Measurements from ENCODE around the gene SNAI3.
A peak's percentile ranks its signal among the peaks of the same experiment; 100 is the strongest.

Gene SNAI3

DNA sequence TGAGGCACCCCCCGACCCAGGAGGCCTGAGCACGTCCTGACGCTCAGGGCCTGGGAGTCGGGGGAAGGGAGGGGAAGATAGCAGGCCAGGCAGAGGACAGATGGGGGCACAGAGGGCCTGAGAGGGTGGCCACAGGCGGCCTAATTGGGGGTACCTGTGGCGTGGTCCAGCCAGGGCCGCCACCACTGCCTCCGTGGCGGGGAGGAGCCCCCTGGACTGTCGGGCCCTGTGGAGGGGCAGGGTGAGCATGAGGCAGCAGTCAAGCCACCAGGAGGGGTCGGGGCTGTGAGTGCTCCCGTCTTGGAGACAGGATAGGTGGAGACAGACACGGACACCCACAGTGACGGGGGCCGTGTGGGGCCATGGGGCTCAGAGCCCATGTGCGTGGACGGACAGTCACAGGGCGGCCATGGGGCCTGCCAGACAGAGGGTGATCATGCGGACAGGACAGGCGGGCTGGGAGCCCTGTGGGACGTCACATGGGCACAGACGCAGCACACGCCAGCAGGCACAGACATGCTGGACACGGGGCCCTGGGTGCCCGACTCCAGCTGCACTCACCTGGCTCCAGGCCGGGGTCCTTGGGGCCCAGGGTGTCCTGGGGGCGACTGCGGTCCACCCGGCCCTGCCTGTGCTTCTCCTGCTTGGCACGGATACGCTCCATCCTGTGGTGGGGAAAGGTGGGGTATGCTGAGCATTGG lies 38.7 kb upstream of the SNAI3 start:
- DNase-seq (no peak), ATAC-seq (peak; percentile 22)
- Mint-ChIP-seq H3K27ac (no peak overlapping the region), H3K27me3 (no peaks in the 10 kb centered on the region), H3K4me3 (no peak overlapping the region), H3K4me1 (no peaks in the 10 kb centered on the region), H3K9me3 (no peaks in the 10 kb centered on the region)

DNA sequence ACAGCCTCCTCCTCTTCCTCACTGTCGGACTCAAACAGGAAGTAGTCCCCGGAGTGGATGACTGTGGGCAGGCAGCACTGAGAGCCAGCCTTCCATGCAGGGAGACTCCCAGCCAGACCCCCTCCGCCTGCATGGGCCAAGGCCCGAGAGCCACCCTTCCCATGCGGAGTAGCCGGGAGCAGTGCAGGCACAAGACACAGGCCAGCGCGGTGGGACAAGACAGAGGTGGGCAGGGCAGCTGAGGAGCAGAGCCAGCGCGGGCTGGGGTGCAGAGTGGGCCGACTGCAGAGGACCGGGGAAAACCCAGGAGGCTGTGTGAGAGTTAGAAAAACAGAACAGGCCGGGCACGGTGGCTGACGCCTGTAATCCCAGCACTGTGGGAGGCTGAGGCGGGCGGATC lies 37.6 kb upstream of the SNAI3 start:
- DNase-seq (no peak), ATAC-seq (no peak)
- Mint-ChIP-seq H3K4me1 (no peaks in the 10 kb centered on the region), H3K9me3 (no peaks in the 10 kb centered on the region), H3K27ac (peak overlapping the region in 1 of 2 donors; percentile 46), H3K4me3 (no peak overlapping the region), H3K27me3 (no peaks in the 10 kb centered on the region)

DNA sequence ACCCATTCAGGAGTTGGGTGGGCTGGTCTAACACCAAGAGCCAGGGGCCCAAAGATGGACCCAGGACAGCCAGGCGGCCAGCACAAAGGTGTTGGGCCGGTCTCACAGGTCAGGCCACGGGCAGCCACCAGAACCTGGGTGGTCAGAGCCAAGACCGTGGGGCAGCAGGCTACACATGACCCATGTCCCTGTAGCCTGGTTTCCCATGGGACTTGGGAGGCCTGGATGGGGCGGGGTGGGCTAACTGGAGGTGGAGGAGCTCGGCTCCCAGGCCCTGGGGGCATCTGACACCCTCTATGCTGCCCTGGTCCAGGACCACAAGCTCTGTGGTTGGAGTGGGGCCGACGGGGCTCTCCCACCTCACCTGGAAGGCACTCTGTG lies 37.2 kb upstream of the SNAI3 start:
- no peak overlapping the region for H3K4me3 Mint-ChIP-seq
- H3K27ac Mint-ChIP-seq = no peak overlapping the region
- no peaks in the 10 kb centered on the region for H3K4me1 Mint-ChIP-seq
- no peaks in the 10 kb centered on the region for H3K27me3 Mint-ChIP-seq
- DNase-seq (no peak), ATAC-seq (no peak)
- H3K9me3 Mint-ChIP-seq = no peaks in the 10 kb centered on the region

DNA sequence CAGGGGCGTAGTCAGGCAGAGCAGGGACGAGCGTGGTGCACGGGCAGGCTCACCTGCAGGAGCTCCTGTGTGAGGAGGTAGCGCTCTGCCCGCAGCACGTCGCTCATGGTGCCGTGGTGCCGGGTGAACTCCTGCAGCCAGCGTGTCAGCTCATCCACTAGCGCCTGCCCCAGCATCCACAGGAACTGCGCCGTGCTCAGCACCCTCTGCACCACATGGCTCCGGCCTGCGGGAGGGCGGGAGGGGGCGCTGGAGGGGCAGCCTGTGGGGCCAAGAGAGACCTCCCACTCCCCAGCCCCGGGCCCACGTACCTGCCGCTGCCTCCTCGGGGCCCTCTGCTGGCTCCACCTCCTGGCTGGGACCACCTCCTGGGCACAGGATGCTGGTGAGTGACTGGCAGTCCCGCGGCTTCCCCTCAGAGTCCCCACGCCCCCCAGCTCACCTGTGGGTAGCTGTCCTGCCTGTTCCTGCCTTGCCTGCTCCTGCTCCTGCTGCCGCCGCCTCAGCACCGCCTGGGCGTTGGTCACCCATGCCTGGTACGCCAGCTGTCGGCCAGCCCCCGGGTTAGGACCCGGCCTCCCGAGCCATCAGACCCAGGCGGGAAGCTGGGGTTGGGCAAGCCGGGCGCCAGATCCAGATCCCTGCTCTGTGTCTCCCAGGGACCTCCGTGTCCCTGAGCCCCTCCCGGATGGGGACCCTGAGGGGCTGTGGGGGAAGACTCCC lies 36.6 kb upstream of the SNAI3 start:
- Mint-ChIP-seq H3K27ac (no peak overlapping the region), H3K4me1 (no peaks in the 10 kb centered on the region), H3K27me3 (no peaks in the 10 kb centered on the region), H3K4me3 (no peak overlapping the region), H3K9me3 (no peaks in the 10 kb centered on the region)
- ATAC-seq (no peak), DNase-seq (no peak)

DNA sequence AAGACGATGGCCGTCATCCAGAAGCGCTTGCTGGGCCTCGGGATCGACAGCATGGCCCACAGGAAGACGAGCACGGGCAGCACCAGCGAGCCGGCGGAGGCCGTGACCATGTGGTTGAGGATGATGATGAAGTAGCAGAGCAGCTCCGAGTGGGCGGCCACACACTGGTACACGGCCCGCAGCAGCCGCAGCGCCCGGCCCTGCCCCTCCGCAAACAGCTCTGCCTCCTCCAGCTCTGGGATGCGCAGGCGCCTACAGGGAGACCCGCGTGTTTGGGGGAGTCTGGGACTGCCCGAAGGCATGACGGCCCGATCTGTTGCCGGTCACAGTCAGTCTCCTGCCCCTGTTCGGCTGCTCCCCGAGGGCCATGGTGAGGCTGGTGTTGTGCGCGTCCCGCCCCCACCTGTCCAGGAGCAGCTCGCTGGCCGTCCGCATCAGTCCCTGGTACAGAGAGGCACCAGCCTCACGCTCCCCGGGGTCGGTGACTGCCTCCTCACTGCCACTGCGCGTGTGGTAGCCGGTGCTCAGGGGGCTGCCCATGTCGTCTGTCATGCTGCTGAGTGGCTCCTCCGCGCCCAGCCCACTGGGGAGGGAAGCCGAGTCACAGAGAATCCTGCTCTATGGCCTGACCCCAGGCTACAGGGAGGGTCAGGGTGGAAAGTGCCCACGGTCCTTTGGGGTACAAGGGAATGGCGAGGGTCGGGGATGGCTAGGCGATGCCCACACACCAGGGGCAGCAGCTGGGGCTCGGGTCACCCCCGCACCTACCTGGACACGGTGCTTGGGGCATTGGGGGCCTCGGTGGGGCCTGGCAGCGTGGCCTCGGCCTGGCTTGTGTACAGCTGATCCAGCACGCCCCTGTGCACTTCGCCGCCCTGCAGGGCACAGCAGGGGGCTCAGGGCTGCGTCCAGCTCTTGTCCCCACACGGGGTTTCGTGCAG lies 35.8 kb upstream of the SNAI3 start:
- H3K4me1 Mint-ChIP-seq = no peaks in the 10 kb centered on the region
- no peak for DNase-seq
- H3K4me3 Mint-ChIP-seq = no peak overlapping the region
- no peaks in the 10 kb centered on the region for H3K27me3 Mint-ChIP-seq
- no peak for ATAC-seq
- H3K27ac Mint-ChIP-seq = no peak overlapping the region
- H3K9me3 Mint-ChIP-seq = no peaks in the 10 kb centered on the region

DNA sequence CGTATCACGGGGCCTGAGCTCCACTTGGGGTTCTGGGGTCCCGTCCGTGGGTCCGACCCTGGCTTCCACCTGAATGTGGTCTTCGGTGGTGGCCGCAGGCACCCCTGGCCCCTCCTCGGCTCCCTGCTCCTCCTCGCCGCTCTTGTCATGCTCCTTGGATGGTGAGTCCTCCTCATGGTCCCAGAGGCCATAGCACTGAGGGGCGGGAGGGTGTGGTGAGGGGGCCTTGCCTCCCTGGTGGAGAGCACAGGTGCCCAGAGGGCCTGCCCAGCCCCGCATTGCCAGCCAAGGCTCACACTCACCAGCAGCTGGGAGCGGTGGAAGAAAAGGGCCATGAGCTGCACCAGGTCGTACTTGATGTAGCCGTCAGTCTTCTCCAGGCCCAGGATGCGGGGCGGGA lies 34.9 kb upstream of the SNAI3 start:
- DNase-seq (no peak), ATAC-seq (no peak)
- Mint-ChIP-seq H3K4me3 (no peak overlapping the region), H3K27ac (no peak overlapping the region), H3K9me3 (no peaks in the 10 kb centered on the region), H3K4me1 (no peaks in the 10 kb centered on the region), H3K27me3 (no peaks in the 10 kb centered on the region)

DNA sequence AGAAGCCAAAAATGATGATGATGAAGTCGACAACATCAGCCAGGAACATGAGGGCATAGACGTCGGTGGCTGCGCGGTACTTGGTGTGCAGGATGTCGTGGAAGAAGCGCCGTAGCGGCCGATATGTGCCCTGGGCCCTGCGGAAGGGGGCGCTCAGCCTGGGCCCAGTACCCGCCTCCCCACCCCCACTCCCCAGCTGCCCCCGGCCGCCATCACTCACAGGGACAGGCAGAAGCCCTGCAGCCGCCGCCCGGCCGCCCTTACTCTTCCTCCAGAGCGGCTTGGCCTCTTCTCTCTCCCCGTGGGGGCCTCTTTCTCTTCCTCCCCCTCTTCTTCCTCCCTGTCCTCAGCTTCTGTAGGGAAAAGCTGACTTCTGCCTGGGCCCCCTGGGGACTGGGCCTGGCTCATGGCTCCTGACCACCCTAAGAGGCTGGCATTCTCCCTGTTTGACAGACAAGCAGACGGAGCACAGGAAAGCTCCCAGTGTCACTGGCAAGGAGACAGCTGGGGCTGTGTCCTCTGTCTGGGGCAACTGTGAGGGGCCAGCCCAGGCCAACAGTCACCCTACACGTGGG lies 34.2 kb upstream of the SNAI3 start:
- ATAC-seq (no peak), DNase-seq (no peak)
- Mint-ChIP-seq H3K9me3 (no peaks in the 10 kb centered on the region), H3K27me3 (no peaks in the 10 kb centered on the region), H3K4me3 (no peak overlapping the region), H3K27ac (peak overlapping the region in 1 of 2 donors; percentile 10), H3K4me1 (no peaks in the 10 kb centered on the region)

DNA sequence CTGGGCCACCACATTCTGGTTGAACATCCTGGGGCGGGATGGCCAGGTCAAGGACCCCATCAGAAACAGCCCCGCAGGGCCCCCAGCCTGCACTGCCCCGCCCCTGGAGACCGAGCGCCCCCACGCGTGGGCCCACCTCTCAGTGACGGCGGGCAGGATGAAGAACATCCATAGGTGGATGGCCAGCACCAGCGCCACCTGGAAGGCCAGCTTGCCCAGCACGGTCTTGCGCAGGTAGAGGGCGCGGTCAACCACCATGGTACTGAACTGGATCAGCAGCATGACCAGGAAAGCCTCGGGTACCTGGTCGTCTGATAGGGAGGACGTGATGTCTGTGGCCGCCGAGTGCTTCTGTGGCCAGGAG lies 33.6 kb upstream of the SNAI3 start:
- H3K27me3 Mint-ChIP-seq = no peaks in the 10 kb centered on the region
- no peak for DNase-seq
- ATAC-seq = no peak
- no peaks in the 10 kb centered on the region for H3K4me1 Mint-ChIP-seq
- H3K27ac Mint-ChIP-seq = no peak overlapping the region
- no peaks in the 10 kb centered on the region for H3K9me3 Mint-ChIP-seq
- H3K4me3 Mint-ChIP-seq = no peak overlapping the region

DNA sequence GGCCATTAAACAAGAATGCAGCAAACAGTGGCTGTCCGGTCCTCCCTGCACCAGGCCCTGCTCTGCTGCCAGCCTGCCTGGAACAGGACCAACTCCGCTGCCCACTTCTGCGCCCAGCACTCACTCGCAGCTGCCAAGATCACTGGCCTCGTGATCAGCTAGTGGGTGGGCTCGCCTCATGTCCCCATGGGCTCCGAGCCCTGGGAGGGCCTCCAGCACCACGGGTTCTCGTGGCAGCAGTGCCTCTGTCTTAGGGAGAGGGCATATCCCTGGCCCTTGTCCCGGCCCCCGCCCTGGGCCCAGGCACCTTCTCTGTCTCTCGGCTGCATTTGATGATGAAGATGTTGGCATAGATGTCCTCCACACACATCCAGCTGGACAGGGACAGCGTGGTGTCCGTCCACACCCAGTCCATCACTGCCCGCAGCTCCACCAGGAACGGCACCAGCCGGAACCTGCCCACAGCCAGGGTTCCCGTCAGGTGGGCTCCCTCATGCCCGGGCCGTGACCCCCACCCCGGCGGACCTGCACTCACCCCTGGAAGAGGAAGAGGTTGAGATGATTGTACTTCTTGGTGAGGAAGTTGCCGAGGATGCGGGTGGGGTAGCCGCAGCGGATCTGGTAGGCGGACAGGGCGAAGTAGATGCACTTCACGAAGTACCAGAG lies 33.1 kb upstream of the SNAI3 start:
- Mint-ChIP-seq H3K9me3 (no peaks in the 10 kb centered on the region), H3K4me1 (no peaks in the 10 kb centered on the region), H3K4me3 (no peak overlapping the region), H3K27me3 (no peaks in the 10 kb centered on the region), H3K27ac (peak overlapping the region in 1 of 2 donors; percentile 34)
- no peak for DNase-seq
- no peak for ATAC-seq

DNA sequence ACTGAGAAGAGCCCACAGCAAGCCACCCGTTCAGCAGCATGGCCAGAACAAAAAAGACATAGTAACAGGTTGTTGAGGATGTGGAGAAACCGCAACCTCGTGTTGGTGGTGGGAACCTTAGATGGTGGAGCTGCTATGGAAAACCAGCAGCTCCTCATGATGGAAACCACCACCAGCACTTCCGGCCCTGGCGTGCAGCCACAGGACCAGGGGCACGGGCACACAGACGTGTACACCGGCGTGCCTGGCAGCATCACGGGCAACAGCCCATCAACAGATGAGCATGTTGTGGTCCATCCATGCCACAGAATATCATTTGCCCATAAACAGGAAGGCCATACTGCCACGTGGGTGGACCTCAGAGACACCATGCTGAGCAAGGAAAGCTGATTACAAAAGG lies 31.9 kb upstream of the SNAI3 start:
- no peaks in the 10 kb centered on the region for H3K4me1 Mint-ChIP-seq
- no peak overlapping the region for H3K27ac Mint-ChIP-seq
- H3K27me3 Mint-ChIP-seq = no peaks in the 10 kb centered on the region
- no peaks in the 10 kb centered on the region for H3K9me3 Mint-ChIP-seq
- ATAC-seq = no peak
- H3K4me3 Mint-ChIP-seq = no peak overlapping the region
- no peak for DNase-seq

DNA sequence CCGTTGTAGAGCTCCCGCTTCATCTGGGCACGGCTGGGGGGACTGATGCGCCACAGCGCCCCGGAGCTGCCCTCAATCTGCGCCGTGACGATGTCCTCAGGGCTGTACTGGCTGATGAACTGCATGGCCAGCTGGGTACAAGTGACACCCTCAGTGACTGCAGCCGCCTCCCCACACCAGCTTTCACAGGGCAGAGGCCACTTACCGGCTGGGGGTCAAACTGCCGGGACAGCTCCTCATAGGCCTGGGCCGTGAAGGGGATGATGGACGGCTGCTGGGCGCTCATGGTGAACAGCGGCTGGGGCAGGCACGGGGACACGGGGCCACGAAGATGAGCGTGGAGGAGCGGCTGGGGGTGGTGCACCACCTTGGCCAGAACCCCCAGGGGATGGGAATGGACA lies 30.3 kb upstream of the SNAI3 start:
- Mint-ChIP-seq H3K4me1 (peaks cover 5% of the 10 kb centered on the region), H3K4me3 (no peak overlapping the region), H3K9me3 (no peaks in the 10 kb centered on the region), H3K27me3 (no peaks in the 10 kb centered on the region), H3K27ac (no peak overlapping the region)
- no peak for DNase-seq
- ATAC-seq = no peak

DNA sequence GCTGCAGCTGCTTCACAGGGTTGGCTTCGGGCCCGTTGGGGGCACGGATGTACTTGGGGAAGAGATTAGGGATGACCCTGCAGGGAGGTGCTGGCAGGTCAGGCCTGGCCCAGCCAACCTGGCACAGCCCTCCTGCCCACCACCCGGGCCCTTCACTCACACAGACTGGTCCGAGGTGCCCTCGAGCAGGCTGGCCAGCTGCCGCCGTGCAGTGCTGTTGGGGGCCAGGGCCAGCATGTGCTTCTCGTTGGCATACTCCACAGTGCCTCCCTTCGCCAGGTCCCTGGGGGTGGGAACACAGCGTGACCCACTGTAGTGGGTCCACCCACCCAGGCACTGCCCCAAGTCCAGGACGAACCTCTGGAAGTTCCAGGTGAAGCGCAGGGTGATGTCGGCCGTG lies 29.9 kb upstream of the SNAI3 start:
- Mint-ChIP-seq H3K27ac (no peak overlapping the region), H3K4me1 (peaks cover 8% of the 10 kb centered on the region), H3K4me3 (no peak overlapping the region), H3K27me3 (no peaks in the 10 kb centered on the region), H3K9me3 (no peaks in the 10 kb centered on the region)
- ATAC-seq (no peak), DNase-seq (no peak)

DNA sequence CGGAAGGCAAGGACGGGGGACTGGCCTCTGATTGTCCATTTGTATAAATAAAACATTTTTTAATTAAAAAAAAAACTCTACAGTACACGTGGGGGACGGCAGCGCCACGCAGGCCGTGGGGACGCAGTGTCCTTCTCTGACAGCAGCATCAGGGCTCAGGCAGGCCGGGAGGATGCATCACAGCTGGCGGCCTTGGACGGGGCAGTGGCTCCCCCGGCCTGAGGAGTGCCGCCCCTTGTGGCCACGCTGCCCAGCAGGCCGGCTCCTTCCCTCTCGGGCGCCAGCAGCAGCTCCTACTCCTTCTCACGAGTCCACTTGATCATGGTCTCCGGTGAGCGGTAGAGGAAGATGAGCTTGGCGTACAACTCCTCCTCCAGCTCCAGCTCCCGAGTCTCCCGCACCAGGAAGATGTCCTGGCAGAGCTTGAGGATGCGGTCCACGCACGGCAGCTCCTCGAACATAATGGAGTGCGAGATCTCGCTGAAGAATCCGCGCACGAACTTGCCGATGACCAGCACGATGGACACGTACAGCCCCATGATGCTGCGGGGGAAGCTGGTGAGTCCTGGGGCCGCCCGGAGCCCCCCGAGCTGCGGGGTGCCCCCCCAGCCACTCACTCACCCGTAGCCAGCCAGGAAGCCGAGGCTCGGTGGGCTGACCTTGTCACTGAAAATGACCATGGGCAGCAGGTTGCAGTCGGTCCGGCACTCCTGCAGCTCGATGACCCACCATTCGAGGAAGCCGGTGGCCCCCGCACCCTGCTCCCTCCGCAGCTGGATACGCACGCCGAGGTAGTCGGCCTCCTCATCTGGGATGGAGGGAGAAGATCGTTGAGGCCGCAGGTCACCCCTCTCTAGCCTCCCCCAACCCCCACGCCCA lies 29.2 kb upstream of the SNAI3 start:
- no peak for ATAC-seq
- Mint-ChIP-seq H3K4me3 (no peak overlapping the region), H3K9me3 (no peaks in the 10 kb centered on the region), H3K4me1 (peaks cover 15% of the 10 kb centered on the region), H3K27me3 (no peaks in the 10 kb centered on the region), H3K27ac (no peak overlapping the region)
- no peak for DNase-seq

DNA sequence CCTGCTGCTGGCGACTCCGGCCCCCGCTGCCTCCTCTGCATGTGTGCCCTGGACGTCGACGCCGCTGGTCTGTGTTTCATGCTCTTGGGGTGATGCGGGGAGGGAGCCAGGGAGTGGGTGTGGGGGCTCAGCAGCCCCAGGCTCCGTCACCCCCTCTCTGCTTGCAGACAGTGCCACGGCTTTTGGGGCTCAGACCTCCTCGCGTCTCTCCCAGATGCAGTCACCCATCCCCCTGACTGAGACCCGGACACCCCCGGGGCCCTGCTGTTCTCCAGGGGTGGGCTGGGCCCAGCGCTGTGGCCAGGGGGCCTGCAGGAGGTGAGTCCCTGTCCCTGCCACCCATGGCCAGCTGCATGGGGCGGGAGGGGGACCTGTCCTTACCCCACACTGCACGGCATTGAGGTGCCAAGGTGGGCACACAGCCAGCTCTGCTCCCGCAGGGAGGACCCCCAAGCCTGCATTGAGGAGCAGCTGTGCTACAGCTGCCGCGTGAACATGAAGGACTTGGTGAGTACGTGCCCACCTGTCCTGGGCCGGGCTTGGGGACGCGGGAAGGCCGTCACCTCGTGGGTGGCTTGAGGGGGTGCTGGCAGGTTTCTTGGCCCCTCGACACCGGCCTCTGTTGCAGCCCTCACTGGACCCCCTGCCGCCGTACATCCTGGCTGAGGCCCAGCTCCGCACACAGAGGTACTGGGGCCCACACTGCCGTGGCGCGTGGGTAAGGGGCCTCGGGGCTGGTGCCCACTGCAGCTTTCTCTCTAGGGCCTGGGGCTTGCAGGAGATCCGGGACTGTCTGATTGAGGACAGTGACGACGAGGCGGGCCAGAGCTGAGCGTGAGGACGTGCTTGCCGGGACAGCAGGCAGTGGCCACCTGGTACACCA lies 28.4 kb upstream of the SNAI3 start:
- Mint-ChIP-seq H3K4me1 (peaks cover 24% of the 10 kb centered on the region), H3K9me3 (no peaks in the 10 kb centered on the region), H3K4me3 (no peak overlapping the region), H3K27me3 (no peaks in the 10 kb centered on the region), H3K27ac (peak overlapping the region in 1 of 2 donors; percentile 48)
- DNase-seq = no peak
- peak; percentile 6 for ATAC-seq
